Measurements from ENCODE around the gene SERGEF. TPM values are rescaled to one million over a fixed set of nuclear protein-coding genes. Genes with fewer than 3 reads are reported as not detected.

The SERGEF gene
- total RNA-seq, 1 experiment from 2014 or later, result 28.7 TPM

DNA sequence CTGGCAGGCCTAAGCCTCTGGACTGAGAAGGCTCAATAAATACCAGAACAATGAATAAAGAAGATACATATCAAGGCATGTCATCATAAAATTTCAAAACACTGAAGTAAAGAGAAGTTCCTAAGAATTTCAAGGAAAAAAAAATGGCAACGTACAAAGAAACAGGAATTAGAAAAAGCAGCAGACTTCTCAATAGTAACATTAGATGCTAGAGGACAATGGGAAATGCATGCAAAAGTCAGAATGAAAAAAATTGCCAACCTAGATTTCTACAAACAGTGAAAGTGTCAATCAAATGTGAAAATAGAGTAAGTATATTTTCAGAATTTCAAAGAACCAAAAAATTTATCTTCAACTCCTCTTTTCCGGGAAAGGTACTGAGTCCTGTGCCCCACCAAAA is 153.3 kb downstream of the SERGEF start:
- no peaks in the 10 kb centered on the region for H3K9me3 ChIP-seq (ENCODE audit: insufficient read depth, low read depth)
- intact Hi-C loops (cut with micrococcal nuclease; ENCODE audit: unreplicated experiment), result no loop called here
- H3K27me3 ChIP-seq (ENCODE audit: insufficient read depth, low read depth), result no peaks in the 10 kb centered on the region
- H3K4me3 ChIP-seq, result no peak overlapping the region
- ChIA-PET CTCF (no interaction called here), POLR2A (ENCODE audit: unreplicated experiment) (no interaction called here)
- no peaks in the 10 kb centered on the region for H3K4me1 ChIP-seq (replicated peaks; ENCODE audit: insufficient read depth)
- no TSS peak for BruUV-seq (replicated peaks)
- no peaks in the 10 kb centered on the region for H3K79me2 ChIP-seq (ENCODE audit: low read depth)
- no peaks in the 10 kb centered on the region for H3K9me2 ChIP-seq (ENCODE audit: insufficient read depth)
- no peaks in the 10 kb centered on the region for H3F3A ChIP-seq (ENCODE audit: insufficient read depth, low read depth)
- no peak overlapping the region for H2AFZ ChIP-seq
- no peaks in the 10 kb centered on the region for H4K20me1 ChIP-seq (ENCODE audit: insufficient read depth)
- no peak for TF ChIP-seq EZH2 (IDR thresholded peaks at IDR 0.05; ENCODE audit: low read depth)
- TF ChIP-seq, protein P1, sequence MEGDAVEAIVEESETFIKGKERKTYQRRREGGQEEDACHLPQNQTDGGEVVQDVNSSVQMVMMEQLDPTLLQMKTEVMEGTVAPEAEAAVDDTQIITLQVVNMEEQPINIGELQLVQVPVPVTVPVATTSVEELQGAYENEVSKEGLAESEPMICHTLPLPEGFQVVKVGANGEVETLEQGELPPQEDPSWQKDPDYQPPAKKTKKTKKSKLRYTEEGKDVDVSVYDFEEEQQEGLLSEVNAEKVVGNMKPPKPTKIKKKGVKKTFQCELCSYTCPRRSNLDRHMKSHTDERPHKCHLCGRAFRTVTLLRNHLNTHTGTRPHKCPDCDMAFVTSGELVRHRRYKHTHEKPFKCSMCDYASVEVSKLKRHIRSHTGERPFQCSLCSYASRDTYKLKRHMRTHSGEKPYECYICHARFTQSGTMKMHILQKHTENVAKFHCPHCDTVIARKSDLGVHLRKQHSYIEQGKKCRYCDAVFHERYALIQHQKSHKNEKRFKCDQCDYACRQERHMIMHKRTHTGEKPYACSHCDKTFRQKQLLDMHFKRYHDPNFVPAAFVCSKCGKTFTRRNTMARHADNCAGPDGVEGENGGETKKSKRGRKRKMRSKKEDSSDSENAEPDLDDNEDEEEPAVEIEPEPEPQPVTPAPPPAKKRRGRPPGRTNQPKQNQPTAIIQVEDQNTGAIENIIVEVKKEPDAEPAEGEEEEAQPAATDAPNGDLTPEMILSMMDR (conservative IDR thresholded peaks at IDR 0.05), result no peak
- no peaks in the 10 kb centered on the region; the same call in 1 of the 2 replicates for H3K36me3 ChIP-seq (ENCODE audit: low read depth)
- DNase-seq, result no peak
- H3K4me2 ChIP-seq, result no peak overlapping the region
- H3K27ac ChIP-seq, result no peak overlapping the region

DNA sequence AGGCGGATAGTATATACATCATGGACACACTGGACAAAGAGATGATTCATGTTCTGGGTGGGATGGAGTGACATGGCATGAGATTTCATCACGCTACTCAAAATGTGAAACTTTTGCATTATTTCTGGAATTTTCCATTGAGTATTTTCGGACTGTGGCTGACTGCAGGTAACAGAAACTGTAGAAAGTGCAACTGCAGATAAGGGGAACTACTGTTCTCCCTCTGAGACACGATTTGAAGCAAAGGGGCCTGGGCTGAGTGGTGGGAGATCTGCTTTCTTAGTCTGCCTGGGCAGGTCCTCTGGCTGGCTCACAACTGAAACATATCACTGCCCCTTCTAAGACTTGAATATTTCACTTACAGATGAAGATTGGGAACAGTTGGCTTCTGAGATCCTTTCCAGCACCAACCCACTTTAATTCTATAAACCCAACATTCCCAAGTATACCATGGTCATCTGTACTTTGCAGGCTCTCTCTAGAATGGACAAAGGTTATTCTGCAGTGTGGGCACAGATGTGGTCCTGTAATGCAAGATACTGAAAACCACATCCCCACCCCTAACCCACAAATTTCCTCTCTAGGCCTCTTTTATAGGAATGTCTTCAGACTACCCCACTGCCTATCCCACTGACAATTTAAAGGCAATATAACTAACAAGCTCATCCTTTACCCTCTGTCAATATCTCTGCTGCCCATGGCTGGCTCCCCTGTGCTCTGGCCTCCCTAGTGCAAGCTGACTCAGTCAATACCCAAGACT is 157.1 kb downstream of the SERGEF start:
- Histone ChIP-seq H3K4me2 (no peak overlapping the region), H3K9me2 (ENCODE audit: insufficient read depth) (no peaks in the 10 kb centered on the region), H3K79me2 (ENCODE audit: low read depth) (no peaks in the 10 kb centered on the region), H3F3A (ENCODE audit: insufficient read depth, low read depth) (no peaks in the 10 kb centered on the region), H3K9me3 (ENCODE audit: insufficient read depth, low read depth) (no peaks in the 10 kb centered on the region), H3K4me1 (replicated peaks; ENCODE audit: insufficient read depth) (no peaks in the 10 kb centered on the region), H3K27ac (no peak overlapping the region), H3K27me3 (ENCODE audit: insufficient read depth, low read depth) (no peaks in the 10 kb centered on the region), H4K20me1 (ENCODE audit: insufficient read depth) (no peaks in the 10 kb centered on the region), H2AFZ (no peak overlapping the region), H3K36me3 (ENCODE audit: low read depth) (no peaks in the 10 kb centered on the region; the same call in 1 of the 2 replicates), H3K4me3 (no peak overlapping the region)
- intact Hi-C loops (cut with micrococcal nuclease; ENCODE audit: unreplicated experiment), result no loop called here
- TF ChIP-seq EZH2 (IDR thresholded peaks at IDR 0.05; ENCODE audit: low read depth), result no peak
- TF ChIP-seq, protein P1 (conservative IDR thresholded peaks at IDR 0.05), result no peak
- ChIA-PET POLR2A (ENCODE audit: unreplicated experiment) (no interaction called here), CTCF (no interaction called here)
- BruUV-seq (replicated peaks), result no TSS peak
- DNase-seq, result no peak

DNA sequence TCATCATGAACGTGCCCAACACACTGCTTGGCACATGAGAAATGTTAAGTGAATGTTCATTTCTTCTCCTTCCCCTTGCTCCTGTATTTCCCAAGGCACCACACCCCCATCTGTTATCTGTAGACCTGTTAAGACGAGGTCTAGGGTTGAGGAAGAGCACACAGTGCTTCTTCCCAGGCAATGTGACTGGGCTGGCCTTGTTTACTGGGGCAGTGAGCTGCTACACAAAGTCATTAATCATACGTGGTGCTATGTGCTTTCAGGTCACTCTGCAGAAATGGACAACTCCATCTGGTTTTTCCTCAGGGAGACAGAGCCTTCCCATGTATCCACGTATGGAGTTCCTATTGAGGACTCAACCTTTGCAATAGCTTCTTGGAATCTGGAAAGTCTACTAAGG is 159.6 kb downstream of the SERGEF start:
- DNase-seq, result no peak
- TF ChIP-seq, protein P1 (conservative IDR thresholded peaks at IDR 0.05), result no peak
- ChIA-PET CTCF (no interaction called here), POLR2A (ENCODE audit: unreplicated experiment) (no interaction called here)
- BruUV-seq (replicated peaks), result no TSS peak
- no peaks in the 10 kb centered on the region for H3K9me3 ChIP-seq (ENCODE audit: insufficient read depth, low read depth)
- no peaks in the 10 kb centered on the region for H3F3A ChIP-seq (ENCODE audit: insufficient read depth, low read depth)
- no peaks in the 10 kb centered on the region for H3K27me3 ChIP-seq (ENCODE audit: insufficient read depth, low read depth)
- no peaks in the 10 kb centered on the region for H3K9me2 ChIP-seq (ENCODE audit: insufficient read depth)
- no peaks in the 10 kb centered on the region; the same call in 1 of the 2 replicates for H3K36me3 ChIP-seq (ENCODE audit: low read depth)
- H3K79me2 ChIP-seq (ENCODE audit: low read depth), result no peaks in the 10 kb centered on the region
- no peak overlapping the region for H3K4me3 ChIP-seq
- no peaks in the 10 kb centered on the region for H3K4me1 ChIP-seq (replicated peaks; ENCODE audit: insufficient read depth)
- no peak overlapping the region for H3K27ac ChIP-seq
- no peak overlapping the region for H2AFZ ChIP-seq
- intact Hi-C loops (cut with micrococcal nuclease; ENCODE audit: unreplicated experiment), result no loop called here
- H3K4me2 ChIP-seq, result no peak overlapping the region
- no peaks in the 10 kb centered on the region for H4K20me1 ChIP-seq (ENCODE audit: insufficient read depth)

Data from PC-9 (cell line).